ENCODE data around the gene DMXL2. TPM values are rescaled to one million over a fixed set of nuclear protein-coding genes. Genes with fewer than 3 reads are reported as not detected.
"Not testable (repeated sequence)": the region's sequence is repeated elsewhere in the genome, so short reads cannot be mapped to it uniquely, and the experiment has no call there.

The DMXL2 gene
- 5.2 and 5.3 TPM in 2 replicates for total RNA-seq

GRCh38 chr15:51622604-51623370 lies at the start of gene DMXL2:
Gene DMXL2 (minus strand): TSS chr15:51622771. CDS start chr15:51622545, 226 bp downstream.
- intact Hi-C loops (cut with micrococcal nuclease), result loop anchor here (1.0 to 2.0 kb wide), 2 partner anchors 108 to 154 kb away; no protein-coding TSS in a partner anchor

- intact Hi-C loops (cut with micrococcal nuclease), result no loop called here
These were observed 49.6 kb upstream of the DMXL2 start for GRCh38 chr15:51672155-51672687.

GRCh38 chr15:51669381-51669780 lies 46.8 kb upstream of the DMXL2 start:
- intact Hi-C loops (cut with micrococcal nuclease), result no loop called here

GRCh38 chr15:51668446-51668845 lies 45.9 kb upstream of the DMXL2 start:
- intact Hi-C loops (cut with micrococcal nuclease), result no loop called here

- intact Hi-C loops (cut with micrococcal nuclease), result no loop called here
These were observed 44.9 kb upstream of the DMXL2 start for GRCh38 chr15:51667478-51667877.

- intact Hi-C loops (cut with micrococcal nuclease), result no loop called here
These were observed 38.5 kb upstream of the DMXL2 start for GRCh38 chr15:51661072-51661471.

- intact Hi-C loops (cut with micrococcal nuclease), result no loop called here
These were observed 36.1 kb upstream of the DMXL2 start for GRCh38 chr15:51658664-51659063.

- intact Hi-C loops (cut with micrococcal nuclease), result not testable (repeated sequence)
These were observed 33.0 kb upstream of the DMXL2 start for GRCh38 chr15:51655401-51656057.

GRCh38 chr15:51652084-51652668 lies 29.6 kb upstream of the DMXL2 start:
- intact Hi-C loops (cut with micrococcal nuclease), result no loop called here

- intact Hi-C loops (cut with micrococcal nuclease), result loop anchor here (1.0 kb wide), 5 partner anchors 81 to 256 kb away; partner anchors contain the start of gene TMOD3
These were observed 27.3 kb upstream of the DMXL2 start for GRCh38 chr15:51649659-51650521.

- intact Hi-C loops (cut with micrococcal nuclease), result not testable (repeated sequence)
These were observed 26.1 kb upstream of the DMXL2 start for GRCh38 chr15:51648643-51649042.

- intact Hi-C loops (cut with micrococcal nuclease), result not testable (repeated sequence)
These were observed 25.5 kb upstream of the DMXL2 start for GRCh38 chr15:51648101-51648500.

- intact Hi-C loops (cut with micrococcal nuclease), result no loop called here
These were observed 24.6 kb upstream of the DMXL2 start for GRCh38 chr15:51647128-51647562.

GRCh38 chr15:51642696-51643095 lies 20.1 kb upstream of the DMXL2 start:
- intact Hi-C loops (cut with micrococcal nuclease), result no loop called here

GRCh38 chr15:51641490-51642130 lies 19.0 kb upstream of the DMXL2 start:
- intact Hi-C loops (cut with micrococcal nuclease), result no loop called here

- intact Hi-C loops (cut with micrococcal nuclease), result no loop called here
These were observed 12.1 kb upstream of the DMXL2 start for GRCh38 chr15:51634591-51635198.

- intact Hi-C loops (cut with micrococcal nuclease), result no loop called here
These were observed 7.0 kb upstream of the DMXL2 start for GRCh38 chr15:51629612-51630011.

- intact Hi-C loops (cut with micrococcal nuclease), result no loop called here
These were observed 2.7 kb upstream of the DMXL2 start for GRCh38 chr15:51625236-51625635.

GRCh38 chr15:51624022-51624421 lies 1.5 kb upstream of the DMXL2 start:
- intact Hi-C loops (cut with micrococcal nuclease), result no loop called here

- intact Hi-C loops (cut with micrococcal nuclease), result loop anchor here (2.0 kb wide), 1 partner anchor 107 kb away; no protein-coding TSS in a partner anchor
These were observed 891 bp upstream of the DMXL2 start for GRCh38 chr15:51623386-51623938.
